Parathyroid adenoma (tissue), 2 donors: ENCODE measurements around the gene CFAP157.

Source experiments
- H2AFZ ChIP-seq: fragments of 300-600 bp; sonication (generic); one replicate; pipeline ENCODE4 v1.7.0; 2017; ENCODE audit warnings: antibody characterized with exemption, mild to moderate bottlenecking
- H3K27ac ChIP-seq: fragments of 300-600 bp; sonication (generic); one replicate; pipeline ENCODE4 v1.7.0; 2017
- H3K27me3 ChIP-seq: fragments of 300-600 bp; sonication (generic); one replicate; pipeline ENCODE4 v1.7.0; 2017; ENCODE audit warnings: low read length; ENCODE audit not compliant: control insufficient read depth, insufficient read depth
- H3K36me3 ChIP-seq: fragments of 300-600 bp; sonication (generic); one replicate; pipeline ENCODE4 v1.7.0; 2017; ENCODE audit warnings: low read length; ENCODE audit not compliant: control insufficient read depth, insufficient read depth
- H3K4me1 ChIP-seq: fragments of 300-600 bp; sonication (generic); one replicate; pipeline ENCODE4 v1.7.0; 2017; ENCODE audit warnings: control low read depth
- H3K4me2 ChIP-seq: fragments of 300-600 bp; sonication (generic); one replicate; pipeline ENCODE4 v1.7.0; 2017; ENCODE audit warnings: low read length
- H3K4me3 ChIP-seq: fragments of 300-600 bp; sonication (generic); one replicate; pipeline ENCODE4 v1.7.0; 2017; ENCODE audit warnings: low read depth, low read length
- H3K79me2 ChIP-seq: fragments of 300-600 bp; sonication (generic); one replicate; pipeline ENCODE4 v1.7.0; 2017; ENCODE audit warnings: control low read depth
- H3K9ac ChIP-seq: fragments of 300-600 bp; sonication (generic); one replicate; pipeline ENCODE4 v1.7.0; 2017; ENCODE audit warnings: mild to moderate bottlenecking
- H3K9me3 ChIP-seq: fragments of 300-600 bp; sonication (generic); one replicate; pipeline ENCODE4 v1.7.0; 2017; ENCODE audit warnings: low read length; ENCODE audit not compliant: control insufficient read depth
- TF ChIP-seq, protein P1 (sequence below): fragments of 300-600 bp; sonication (generic); IDR thresholded peaks from one replicate; pipeline ENCODE4 v1.7.0; 2017; ENCODE audit warnings: antibody characterized with exemption, mild to moderate bottlenecking
- donor health status: primary hyperparathyroidism.

CFAP157 gene

DNA sequence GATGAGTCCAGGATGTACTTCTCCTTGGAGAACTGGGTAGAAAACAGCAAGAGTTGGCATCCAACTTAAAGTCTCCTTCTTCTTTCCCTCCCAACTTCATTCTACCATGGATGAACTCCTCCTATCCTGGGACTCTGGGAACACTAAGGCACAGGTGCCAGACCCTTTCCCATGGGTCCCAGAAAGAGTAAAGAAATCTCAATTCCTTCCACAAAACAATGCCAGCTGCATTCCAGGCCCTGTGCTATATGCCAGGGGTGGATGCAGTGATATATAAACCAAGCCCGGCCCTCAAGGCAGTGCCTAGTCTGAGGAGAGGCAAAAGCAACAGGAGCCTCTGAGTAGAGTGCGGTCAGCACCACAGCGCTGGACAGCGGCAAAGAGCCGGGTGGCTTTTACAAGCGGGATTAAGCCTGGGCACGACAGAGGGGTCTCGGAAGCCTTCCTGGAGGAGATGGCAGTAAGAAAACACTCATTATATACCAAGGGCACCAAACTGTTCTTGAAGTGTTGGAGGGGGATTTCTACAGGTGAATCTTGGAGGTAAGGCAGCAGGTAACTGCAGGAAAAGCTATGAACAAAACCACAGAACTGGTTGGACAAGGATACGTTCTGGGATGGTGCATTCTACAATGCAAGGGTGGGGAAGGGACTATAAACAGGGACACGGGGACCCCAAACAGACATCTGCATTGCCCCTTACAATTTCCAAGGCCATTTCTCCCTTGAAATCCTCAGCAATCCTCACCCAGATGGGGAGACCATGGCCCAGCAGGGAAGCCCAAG lies 44.7 kb downstream of the CFAP157 start:
- Histone ChIP-seq H3K36me3 (no peaks in the 10 kb centered on the region), H3K9me3 (no peaks in the 10 kb centered on the region), H3K4me2 (no peak overlapping the region), H3K79me2 (no peaks in the 10 kb centered on the region), H2AFZ (no peak overlapping the region), H3K9ac (no peak overlapping the region), H3K27ac (no peak overlapping the region), H3K27me3 (peaks cover 12% of the 10 kb centered on the region), H3K4me3 (no peak overlapping the region), H3K4me1 (no peaks in the 10 kb centered on the region)
- TF ChIP-seq, protein P1, sequence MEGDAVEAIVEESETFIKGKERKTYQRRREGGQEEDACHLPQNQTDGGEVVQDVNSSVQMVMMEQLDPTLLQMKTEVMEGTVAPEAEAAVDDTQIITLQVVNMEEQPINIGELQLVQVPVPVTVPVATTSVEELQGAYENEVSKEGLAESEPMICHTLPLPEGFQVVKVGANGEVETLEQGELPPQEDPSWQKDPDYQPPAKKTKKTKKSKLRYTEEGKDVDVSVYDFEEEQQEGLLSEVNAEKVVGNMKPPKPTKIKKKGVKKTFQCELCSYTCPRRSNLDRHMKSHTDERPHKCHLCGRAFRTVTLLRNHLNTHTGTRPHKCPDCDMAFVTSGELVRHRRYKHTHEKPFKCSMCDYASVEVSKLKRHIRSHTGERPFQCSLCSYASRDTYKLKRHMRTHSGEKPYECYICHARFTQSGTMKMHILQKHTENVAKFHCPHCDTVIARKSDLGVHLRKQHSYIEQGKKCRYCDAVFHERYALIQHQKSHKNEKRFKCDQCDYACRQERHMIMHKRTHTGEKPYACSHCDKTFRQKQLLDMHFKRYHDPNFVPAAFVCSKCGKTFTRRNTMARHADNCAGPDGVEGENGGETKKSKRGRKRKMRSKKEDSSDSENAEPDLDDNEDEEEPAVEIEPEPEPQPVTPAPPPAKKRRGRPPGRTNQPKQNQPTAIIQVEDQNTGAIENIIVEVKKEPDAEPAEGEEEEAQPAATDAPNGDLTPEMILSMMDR, result no peak

DNA sequence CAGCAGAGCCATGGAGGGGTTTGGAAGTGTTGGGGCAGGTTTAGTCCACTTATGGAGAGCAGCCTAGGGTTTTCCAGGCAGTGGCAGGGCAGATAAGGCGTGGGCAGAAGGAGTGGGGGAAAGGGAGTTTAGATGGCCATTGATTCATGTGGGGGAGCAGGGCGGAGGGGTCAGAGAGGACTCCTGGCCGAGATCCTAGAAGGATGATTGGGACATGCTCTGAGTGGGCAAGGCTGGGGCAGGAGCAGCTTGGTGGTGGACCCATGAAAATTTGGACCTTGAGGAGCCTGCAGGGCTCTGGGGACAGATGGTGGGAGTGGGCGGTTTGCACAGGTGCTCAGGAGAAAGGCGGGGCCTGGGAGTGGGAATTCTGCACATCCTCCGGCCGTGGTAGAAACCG lies 46.4 kb downstream of the CFAP157 start:
- H3K9ac ChIP-seq, result no peak overlapping the region
- H3K4me1 ChIP-seq, result no peaks in the 10 kb centered on the region

DNA sequence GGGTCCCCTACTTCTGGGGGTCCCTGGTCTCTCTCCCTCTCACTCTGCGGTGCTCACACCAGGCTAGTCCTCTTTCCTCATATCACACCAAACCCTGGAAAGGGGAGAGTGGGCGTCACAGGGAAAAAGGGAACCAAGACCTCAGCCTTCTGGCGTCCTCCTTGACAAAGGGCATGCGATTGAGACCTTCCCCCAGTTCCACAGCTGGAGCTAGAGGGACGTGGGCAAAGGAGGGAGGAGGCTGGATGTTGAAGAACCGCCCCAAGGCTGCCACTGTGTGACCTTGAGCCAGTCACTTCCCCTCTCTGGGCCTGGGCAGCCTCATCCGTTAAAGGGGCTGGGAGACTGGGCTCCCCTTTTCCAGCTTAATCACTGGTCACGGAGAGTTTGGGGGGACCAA lies 46.8 kb downstream of the CFAP157 start:
- Histone ChIP-seq H3K4me3 (no peak overlapping the region), H3K9me3 (no peaks in the 10 kb centered on the region), H3K4me2 (no peak overlapping the region), H3K27ac (no peak overlapping the region), H3K9ac (no peak overlapping the region), H3K36me3 (no peaks in the 10 kb centered on the region), H3K79me2 (no peaks in the 10 kb centered on the region), H3K4me1 (no peaks in the 10 kb centered on the region), H2AFZ (no peak overlapping the region), H3K27me3 (peaks cover 12% of the 10 kb centered on the region)
- TF ChIP-seq, protein P1, result no peak

More for the DNA sequence above, 46.4 kb downstream of the CFAP157 start:
- Histone ChIP-seq H3K4me3 (no peak overlapping the region), H3K36me3 (no peaks in the 10 kb centered on the region), H3K79me2 (no peaks in the 10 kb centered on the region), H3K9me3 (no peaks in the 10 kb centered on the region), H3K27me3 (peaks cover 12% of the 10 kb centered on the region), H3K27ac (no peak overlapping the region), H3K4me2 (no peak overlapping the region), H2AFZ (no peak overlapping the region)
- TF ChIP-seq, protein P1, result no peak

DNA sequence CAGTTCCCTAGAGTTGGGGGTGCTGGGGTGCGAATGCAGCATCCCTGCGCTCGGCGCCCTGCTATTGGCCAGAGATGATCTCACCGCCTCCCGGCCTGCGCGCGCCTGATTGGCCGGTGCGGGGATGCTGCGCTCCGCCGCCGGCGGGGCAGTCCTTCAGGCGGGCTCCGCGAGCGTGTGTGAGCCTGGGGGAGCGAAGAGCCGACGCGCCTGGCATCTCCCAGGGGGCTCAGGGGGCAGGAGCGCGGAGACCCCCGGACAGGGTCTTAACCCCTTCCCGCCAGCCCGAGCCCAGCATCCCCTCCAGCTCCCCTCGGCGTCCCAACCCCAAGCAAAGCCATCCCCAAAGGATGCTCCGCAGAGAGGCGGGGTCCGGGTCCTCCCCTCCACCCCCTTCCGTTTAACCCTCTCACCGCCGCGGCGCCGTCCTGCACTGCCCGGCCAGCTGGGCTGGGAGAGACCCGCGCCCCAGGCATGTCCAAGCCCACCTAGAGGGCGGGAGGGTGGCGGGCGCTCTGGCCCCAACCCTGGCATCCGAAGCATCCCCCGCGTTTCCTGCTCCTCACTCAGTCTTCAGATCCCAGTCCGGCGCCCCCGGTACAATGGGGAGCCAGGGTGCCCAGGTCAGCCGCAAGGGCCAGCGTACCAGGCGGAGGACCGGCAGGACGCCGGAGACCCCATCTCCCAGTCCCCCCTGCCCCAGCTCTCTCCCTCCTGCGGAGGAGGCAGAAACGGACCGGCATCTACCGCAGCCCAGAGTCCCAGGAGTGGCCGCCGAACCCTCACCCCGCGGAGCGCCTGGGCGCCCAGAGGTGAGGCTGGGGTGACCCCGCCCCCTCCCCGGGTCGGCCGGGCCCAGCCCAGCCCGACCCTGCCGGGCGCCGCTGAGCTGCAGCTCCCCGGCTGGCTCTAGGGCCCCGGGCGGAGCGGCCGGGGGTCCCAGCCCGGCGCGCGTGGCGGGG lies 47.6 kb downstream of the CFAP157 start:
- Histone ChIP-seq H3K27me3 (peaks cover 12% of the 10 kb centered on the region), H3K4me2 (no peak overlapping the region), H3K9me3 (no peaks in the 10 kb centered on the region), H3K4me3 (no peak overlapping the region), H3K27ac (no peak overlapping the region), H3K9ac (no peak overlapping the region), H3K79me2 (no peaks in the 10 kb centered on the region), H3K36me3 (no peaks in the 10 kb centered on the region), H2AFZ (no peak overlapping the region), H3K4me1 (no peaks in the 10 kb centered on the region)
- TF ChIP-seq, protein P1, result no peak
